NT2/D1 (cell line): ENCODE results near the gene CCR5.

ENCODE experiments used
- SUZ12 ChIP-seq: IDR thresholded peaks from 2 replicates; pipeline ENCODE4 v1.6.1; 2011; ENCODE audit not compliant: insufficient read length, insufficient read depth; ENCODE audit errors: extremely low read depth
- YY1 ChIP-seq: IDR thresholded peaks from 2 replicates; pipeline ENCODE4 v1.6.1; 2011; ENCODE audit not compliant: insufficient read length, insufficient read depth
- ZNF274 ChIP-seq: IDR thresholded peaks from 2 replicates; pipeline ENCODE4 v1.6.1; 2011; ENCODE audit warnings: mild to moderate bottlenecking, low read depth, low read length

- TF ChIP-seq ZNF274 (no peak), YY1 (no peak), SUZ12 (no peak)
These were observed 25.2 kb downstream of the CCR5 start for GRCh38 chr3:46395766-46396530.
